ENCODE measurements around the gene MCTP1. TPM values are rescaled to one million over a fixed set of nuclear protein-coding genes. Genes with fewer than 3 reads are reported as not detected.

MCTP1 gene
- total and polyA plus RNA-seq, 2 of the 13 experiments (the other 11 are each of a cell fraction or from before 2014, with no cell fraction given): 0.15 to 0.48 TPM

DNA sequence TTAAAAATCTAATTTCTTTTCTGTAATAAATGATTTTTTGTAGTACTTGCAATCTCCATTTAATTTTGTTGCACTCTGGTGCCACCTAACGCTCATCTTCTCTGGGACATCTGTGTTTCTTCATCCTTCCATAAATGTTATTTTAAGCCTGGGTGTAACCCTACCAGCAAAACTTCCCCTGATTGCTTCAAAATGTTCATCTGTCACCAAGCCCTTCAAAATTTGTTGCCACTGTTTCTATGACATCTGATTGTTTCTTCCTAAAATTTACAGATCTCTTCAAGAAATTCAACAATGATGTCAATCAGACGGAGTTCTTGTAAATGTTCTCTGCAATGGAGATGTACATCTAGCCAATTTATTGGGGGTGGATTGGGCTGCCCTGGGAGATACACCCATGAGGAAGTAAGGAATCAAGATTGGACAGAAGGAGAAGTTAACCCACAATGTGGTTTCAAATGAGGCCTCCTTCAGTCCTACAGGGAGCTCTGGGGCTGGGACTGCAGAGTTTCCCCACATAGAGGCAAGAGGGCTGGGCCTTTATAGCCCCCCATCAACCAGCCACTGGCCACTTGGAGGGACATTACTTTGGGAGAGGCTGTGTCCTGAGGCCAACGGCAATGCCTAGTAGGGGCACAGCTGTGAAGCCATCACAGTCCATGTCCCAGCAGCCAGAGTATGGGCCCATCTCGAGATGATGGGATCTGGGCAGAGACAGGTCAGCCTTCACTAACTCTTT lies 23.3 kb downstream of the MCTP1 start:
- peak; percentile 37 for DNase-seq (ENCODE audit: low spot score)
- Histone ChIP-seq H3K36me3 (replicated peaks in 1 of 2; ENCODE audit: control insufficient read depth in 1 of 2, insufficient read depth in 2 of 2, low read length in 2 of 2) (no peaks in the 10 kb centered on the region), H3K4me2 (ENCODE audit: low read depth, low read length) (peak overlapping the region; percentile 84; the same call in 1 of the 2 replicates), H3K9ac (ENCODE audit: insufficient read depth, low read depth, low read length) (no peak overlapping the region), H3K79me2 (ENCODE audit: insufficient read depth, low read length) (no peaks in the 10 kb centered on the region), H3K9me3 (ENCODE audit: low read length) (no peaks in the 10 kb centered on the region), H3K27me3 (ENCODE audit: control insufficient read depth in 1 of 2, insufficient read depth in 2 of 2, low read length in 2 of 2) (no peaks in the 10 kb centered on the region), H2AFZ (ENCODE audit: low read length) (peak overlapping the region; percentile 65), H4K20me1 (ENCODE audit: insufficient read depth, low read length) (no peaks in the 10 kb centered on the region), H3K4me3 (replicated peaks in 1 of 3; ENCODE audit: insufficient read depth in 1 of 3, low read depth in 2 of 3, low read length in 3 of 3) (no peak overlapping the region), H3K4me1 (ENCODE audit: insufficient read depth, low read length) (peaks cover 35% of the 10 kb centered on the region), H3K27ac (ENCODE audit: extremely low read length, insufficient read depth, low read length) (no peak overlapping the region)
- ChIA-PET POLR2A (no interaction called here), CTCF (ENCODE audit: low intra/inter-chr PET ratio, low total read pairs) (interaction anchor here (1.5 kb wide), 1 partner anchor 293 kb away, joined by 3 read pairs; no protein-coding TSS in a partner anchor)
- peak; percentile 44; the same call in 2 of the 3 replicates for ATAC-seq
- intact Hi-C loops (cut with micrococcal nuclease; ENCODE audit: unreplicated experiment) (loop anchor here (1.0 to 2.0 kb wide), 2 partner anchors 19 to 293 kb away; no protein-coding TSS in a partner anchor), in situ Hi-C loops (cut with HindIII; ENCODE audit: extremely low pct_ligation_motif_present, low pct_unique_long_range_greater_than_20kb) (loop anchor here (5.0 kb wide), 1 partner anchor 294 kb away; no protein-coding TSS in a partner anchor)
- no TSS peak for BruUV-seq (replicated peaks)
- 44% methylated on average over 2 of the region's 4 CpGs for WGBS (ENCODE audit: low lambda C conversion rate)
- no peak for FAIRE-seq
- TF ChIP-seq, protein P1, sequence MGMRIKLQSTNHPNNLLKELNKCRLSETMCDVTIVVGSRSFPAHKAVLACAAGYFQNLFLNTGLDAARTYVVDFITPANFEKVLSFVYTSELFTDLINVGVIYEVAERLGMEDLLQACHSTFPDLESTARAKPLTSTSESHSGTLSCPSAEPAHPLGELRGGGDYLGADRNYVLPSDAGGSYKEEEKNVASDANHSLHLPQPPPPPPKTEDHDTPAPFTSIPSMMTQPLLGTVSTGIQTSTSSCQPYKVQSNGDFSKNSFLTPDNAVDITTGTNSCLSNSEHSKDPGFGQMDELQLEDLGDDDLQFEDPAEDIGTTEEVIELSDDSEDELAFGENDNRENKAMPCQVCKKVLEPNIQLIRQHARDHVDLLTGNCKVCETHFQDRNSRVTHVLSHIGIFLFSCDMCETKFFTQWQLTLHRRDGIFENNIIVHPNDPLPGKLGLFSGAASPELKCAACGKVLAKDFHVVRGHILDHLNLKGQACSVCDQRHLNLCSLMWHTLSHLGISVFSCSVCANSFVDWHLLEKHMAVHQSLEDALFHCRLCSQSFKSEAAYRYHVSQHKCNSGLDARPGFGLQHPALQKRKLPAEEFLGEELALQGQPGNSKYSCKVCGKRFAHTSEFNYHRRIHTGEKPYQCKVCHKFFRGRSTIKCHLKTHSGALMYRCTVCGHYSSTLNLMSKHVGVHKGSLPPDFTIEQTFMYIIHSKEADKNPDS (CRISPR knock-in tag; IDR thresholded peaks at IDR 0.05): no peak
- peak; percentile 43 for TF ChIP-seq STAG1 (CRISPR knock-in tag; IDR thresholded peaks at IDR 0.05)
- no peak for TF ChIP-seq ZNF350 (CRISPR knock-in tag; IDR thresholded peaks at IDR 0.05; ENCODE audit: borderline replicate concordance, low read depth)
- no peak for TF ChIP-seq ZFP37 (CRISPR knock-in tag; IDR thresholded peaks at IDR 0.05; ENCODE audit: borderline replicate concordance)
- TF ChIP-seq, protein P2, sequence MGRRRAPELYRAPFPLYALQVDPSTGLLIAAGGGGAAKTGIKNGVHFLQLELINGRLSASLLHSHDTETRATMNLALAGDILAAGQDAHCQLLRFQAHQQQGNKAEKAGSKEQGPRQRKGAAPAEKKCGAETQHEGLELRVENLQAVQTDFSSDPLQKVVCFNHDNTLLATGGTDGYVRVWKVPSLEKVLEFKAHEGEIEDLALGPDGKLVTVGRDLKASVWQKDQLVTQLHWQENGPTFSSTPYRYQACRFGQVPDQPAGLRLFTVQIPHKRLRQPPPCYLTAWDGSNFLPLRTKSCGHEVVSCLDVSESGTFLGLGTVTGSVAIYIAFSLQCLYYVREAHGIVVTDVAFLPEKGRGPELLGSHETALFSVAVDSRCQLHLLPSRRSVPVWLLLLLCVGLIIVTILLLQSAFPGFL (CRISPR knock-in tag; IDR thresholded peaks at IDR 0.05): no peak
- TF ChIP-seq, protein P3, sequence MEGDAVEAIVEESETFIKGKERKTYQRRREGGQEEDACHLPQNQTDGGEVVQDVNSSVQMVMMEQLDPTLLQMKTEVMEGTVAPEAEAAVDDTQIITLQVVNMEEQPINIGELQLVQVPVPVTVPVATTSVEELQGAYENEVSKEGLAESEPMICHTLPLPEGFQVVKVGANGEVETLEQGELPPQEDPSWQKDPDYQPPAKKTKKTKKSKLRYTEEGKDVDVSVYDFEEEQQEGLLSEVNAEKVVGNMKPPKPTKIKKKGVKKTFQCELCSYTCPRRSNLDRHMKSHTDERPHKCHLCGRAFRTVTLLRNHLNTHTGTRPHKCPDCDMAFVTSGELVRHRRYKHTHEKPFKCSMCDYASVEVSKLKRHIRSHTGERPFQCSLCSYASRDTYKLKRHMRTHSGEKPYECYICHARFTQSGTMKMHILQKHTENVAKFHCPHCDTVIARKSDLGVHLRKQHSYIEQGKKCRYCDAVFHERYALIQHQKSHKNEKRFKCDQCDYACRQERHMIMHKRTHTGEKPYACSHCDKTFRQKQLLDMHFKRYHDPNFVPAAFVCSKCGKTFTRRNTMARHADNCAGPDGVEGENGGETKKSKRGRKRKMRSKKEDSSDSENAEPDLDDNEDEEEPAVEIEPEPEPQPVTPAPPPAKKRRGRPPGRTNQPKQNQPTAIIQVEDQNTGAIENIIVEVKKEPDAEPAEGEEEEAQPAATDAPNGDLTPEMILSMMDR (CRISPR knock-in tag; IDR thresholded peaks at IDR 0.05): peak; percentile 45; the same call in 1 of the 2 replicates
- TF ChIP-seq HMGA1 (CRISPR knock-in tag; conservative IDR thresholded peaks at IDR 0.05): no peak
- TF ChIP-seq, protein P4, sequence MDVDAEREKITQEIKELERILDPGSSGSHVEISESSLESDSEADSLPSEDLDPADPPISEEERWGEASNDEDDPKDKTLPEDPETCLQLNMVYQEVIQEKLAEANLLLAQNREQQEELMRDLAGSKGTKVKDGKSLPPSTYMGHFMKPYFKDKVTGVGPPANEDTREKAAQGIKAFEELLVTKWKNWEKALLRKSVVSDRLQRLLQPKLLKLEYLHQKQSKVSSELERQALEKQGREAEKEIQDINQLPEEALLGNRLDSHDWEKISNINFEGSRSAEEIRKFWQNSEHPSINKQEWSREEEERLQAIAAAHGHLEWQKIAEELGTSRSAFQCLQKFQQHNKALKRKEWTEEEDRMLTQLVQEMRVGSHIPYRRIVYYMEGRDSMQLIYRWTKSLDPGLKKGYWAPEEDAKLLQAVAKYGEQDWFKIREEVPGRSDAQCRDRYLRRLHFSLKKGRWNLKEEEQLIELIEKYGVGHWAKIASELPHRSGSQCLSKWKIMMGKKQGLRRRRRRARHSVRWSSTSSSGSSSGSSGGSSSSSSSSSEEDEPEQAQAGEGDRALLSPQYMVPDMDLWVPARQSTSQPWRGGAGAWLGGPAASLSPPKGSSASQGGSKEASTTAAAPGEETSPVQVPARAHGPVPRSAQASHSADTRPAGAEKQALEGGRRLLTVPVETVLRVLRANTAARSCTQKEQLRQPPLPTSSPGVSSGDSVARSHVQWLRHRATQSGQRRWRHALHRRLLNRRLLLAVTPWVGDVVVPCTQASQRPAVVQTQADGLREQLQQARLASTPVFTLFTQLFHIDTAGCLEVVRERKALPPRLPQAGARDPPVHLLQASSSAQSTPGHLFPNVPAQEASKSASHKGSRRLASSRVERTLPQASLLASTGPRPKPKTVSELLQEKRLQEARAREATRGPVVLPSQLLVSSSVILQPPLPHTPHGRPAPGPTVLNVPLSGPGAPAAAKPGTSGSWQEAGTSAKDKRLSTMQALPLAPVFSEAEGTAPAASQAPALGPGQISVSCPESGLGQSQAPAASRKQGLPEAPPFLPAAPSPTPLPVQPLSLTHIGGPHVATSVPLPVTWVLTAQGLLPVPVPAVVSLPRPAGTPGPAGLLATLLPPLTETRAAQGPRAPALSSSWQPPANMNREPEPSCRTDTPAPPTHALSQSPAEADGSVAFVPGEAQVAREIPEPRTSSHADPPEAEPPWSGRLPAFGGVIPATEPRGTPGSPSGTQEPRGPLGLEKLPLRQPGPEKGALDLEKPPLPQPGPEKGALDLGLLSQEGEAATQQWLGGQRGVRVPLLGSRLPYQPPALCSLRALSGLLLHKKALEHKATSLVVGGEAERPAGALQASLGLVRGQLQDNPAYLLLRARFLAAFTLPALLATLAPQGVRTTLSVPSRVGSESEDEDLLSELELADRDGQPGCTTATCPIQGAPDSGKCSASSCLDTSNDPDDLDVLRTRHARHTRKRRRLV (CRISPR knock-in tag; IDR thresholded peaks at IDR 0.05): no peak
- TF ChIP-seq ZNF891 (CRISPR knock-in tag; IDR thresholded peaks at IDR 0.05): no peak
- TF ChIP-seq ZNF496 (CRISPR knock-in tag; IDR thresholded peaks at IDR 0.05; ENCODE audit: insufficient replicate concordance): no peak
- TF ChIP-seq IKZF4 (CRISPR knock-in tag; IDR thresholded peaks at IDR 0.05; ENCODE audit: borderline replicate concordance, low read depth, not compliant biosample characterization): no peak
- no peak for TF ChIP-seq HOXD1 (CRISPR knock-in tag; IDR thresholded peaks at IDR 0.05)
- TF ChIP-seq ZFY (CRISPR knock-in tag; IDR thresholded peaks at IDR 0.05): no peak
